B cell (primary cell): Measurements from ENCODE around the gene TK2. TPM values are rescaled to one million over a fixed set of nuclear protein-coding genes. Genes with fewer than 3 reads are reported as not detected.

Source experiments
- ATAC-seq: fragments of 200-7000 bp; cut with Tn5 transposase; one replicate; pipeline ENCODE4 v1.10.0; 2021; ENCODE audit warnings: low read depth, mild to moderate bottlenecking, moderate number of reproducible peaks, moderate library complexity
- CTCF ChIA-PET: fragments of 350-600 bp; sonication (Branson Sonifier 250); formaldehyde crosslinking; loops from one replicate; lab custom pipeline; 2021; ENCODE audit warnings: antibody characterized with exemption, inconsistent platforms; lab: Charles Lee
- POLR2A ChIA-PET: fragments of 350-600 bp; sonication (Branson Sonifier 250); formaldehyde crosslinking; loops from one replicate; lab custom pipeline; 2021; ENCODE audit warnings: antibody characterized with exemption; lab: Charles Lee
- DNase-seq: peaks from one replicate; pipeline ENCODE4 v3.0.0; 2013
- H2AFZ ChIP-seq: 2 replicates; pipeline ENCODE4 v1.6.1; 2012; ENCODE audit warnings: mild to moderate bottlenecking, low read depth, low read length; ENCODE audit not compliant: insufficient read depth, poor library complexity, severe bottlenecking
- H3K27ac ChIP-seq, 2 donors: 1 replicate in 1 of 2; 2 replicates in 1 of 2; pipeline ENCODE4 v1.5.1; 2012 to 2013; ENCODE audit warnings: low read length in 2 of 2, mild to moderate bottlenecking in 2 of 2, moderate library complexity in 1 of 2
- H3K27me3 ChIP-seq, 4 experiments: fragments of 200-600 bp in 1 of 4; sonication (generic) in 1 of 4; replicated peaks in 1 of 4; 1 replicate in 2 of 4; 2 replicates in 2 of 4; pipeline versions ENCODE4 v1.6.1 to v1.7.0; 2013 to 2016; ENCODE audit warnings: low read length in 3 of 4, mild to moderate bottlenecking in 2 of 4, mixed read lengths in 1 of 4, moderate library complexity in 1 of 4; ENCODE audit not compliant: insufficient read depth in 4 of 4, control insufficient read depth in 3 of 4; ENCODE audit errors: control extremely low read depth in 1 of 4
- H3K36me3 ChIP-seq, 2 experiments: replicated peaks in 1 of 2; 1 replicate in 1 of 2; 2 replicates in 1 of 2; pipeline versions ENCODE4 v1.6.1 to v1.7.1; 2013; ENCODE audit warnings: low read length in 1 of 2; ENCODE audit not compliant: insufficient read depth in 2 of 2, control insufficient read depth in 1 of 2; ENCODE audit errors: control extremely low read depth in 1 of 2, extremely low read depth in 1 of 2
- H3K4me1 ChIP-seq, 2 donors: fragments of 200-600 bp in 1 of 2; sonication (generic) in 1 of 2; 1 replicate in 1 of 2; 2 replicates in 1 of 2; pipeline versions ENCODE4 v1.5.1 to v1.6.1; 2013 to 2017; ENCODE audit warnings: low read length in 2 of 2; ENCODE audit not compliant: control insufficient read depth in 2 of 2, insufficient read depth in 2 of 2
- H3K4me2 ChIP-seq: replicated peaks from 2 replicates; pipeline ENCODE3; 2012; ENCODE audit warnings: mild to moderate bottlenecking, low read depth, low read length; ENCODE audit not compliant: poor library complexity, severe bottlenecking
- H3K4me3 ChIP-seq, 5 experiments: fragments of 200-600 bp in 1 of 5; sonication (generic) in 1 of 5; 1 replicate in 3 of 5; 2 replicates in 2 of 5; pipeline versions ENCODE4 v1.5.1 to v1.7.0; 2011 to 2016; ENCODE audit warnings: low read length in 4 of 5, mild to moderate bottlenecking in 4 of 5, low read depth in 2 of 5, control low read depth in 1 of 5, moderate library complexity in 1 of 5; ENCODE audit not compliant: insufficient read depth in 1 of 5; ENCODE audit errors: control extremely low read depth in 1 of 5, extremely low read depth in 1 of 5
- H3K79me2 ChIP-seq: fragments of 200-600 bp; sonication (generic); one replicate; pipeline ENCODE4 v1.6.0; 2016; ENCODE audit warnings: low read length; ENCODE audit not compliant: control insufficient read depth, insufficient read depth
- H3K9ac ChIP-seq: fragments of 200-600 bp; sonication (generic); 2 replicates; pipeline ENCODE4 v1.6.1; 2017; ENCODE audit warnings: mild to moderate bottlenecking, low read length, moderate library complexity
- H3K9me3 ChIP-seq, 3 donors: one replicate each; pipeline versions ENCODE4 v1.6.1 to v1.7.1; 2013; ENCODE audit warnings: low read length in 2 of 3; ENCODE audit not compliant: control insufficient read depth in 2 of 3, insufficient read depth in 1 of 3; ENCODE audit errors: control extremely low read depth in 1 of 3
- H4K20me1 ChIP-seq: 2 replicates; pipeline ENCODE4 v1.6.0; 2012; ENCODE audit warnings: mild to moderate bottlenecking, low read length; ENCODE audit not compliant: insufficient read depth, control insufficient read depth, poor library complexity, severe bottlenecking
- H3K27ac Mint-ChIP-seq: one replicate; pipeline ENCODE4 v1.8.0; 2021; ENCODE audit warnings: mixed read lengths
- H3K27me3 Mint-ChIP-seq: one replicate; pipeline ENCODE4 v1.8.0; 2021; ENCODE audit warnings: mixed read lengths
- H3K4me1 Mint-ChIP-seq: one replicate; pipeline ENCODE4 v1.8.0; 2021; ENCODE audit warnings: mixed read lengths
- H3K4me3 Mint-ChIP-seq: one replicate; pipeline ENCODE4 v1.8.0; 2021; ENCODE audit warnings: mixed read lengths
- H3K9me3 Mint-ChIP-seq: one replicate; pipeline ENCODE4 v1.8.0; 2022; ENCODE audit warnings: mixed read lengths; ENCODE audit not compliant: insufficient read depth
- EZH2 ChIP-seq: IDR thresholded peaks from 2 replicates; pipeline ENCODE4 v1.6.1; 2012; ENCODE audit warnings: borderline replicate concordance, low read depth, mild to moderate bottlenecking, moderate library complexity, low read length; ENCODE audit not compliant: insufficient read depth, poor library complexity, severe bottlenecking
- WGBS: methylation state at CpG from one replicate; pipeline ENCODE4 v1.1.5; 2013; ENCODE audit warnings: missing lambda C conversion rate; ENCODE audit not compliant: insufficient coverage; 5-methylcytosine and 5-hydroxymethylcytosine counted together
- intact Hi-C: fragments of 100-400 bp; cut with micrococcal nuclease; formaldehyde crosslinking; loops from one replicate; pipeline ENCODE4 v1.10.0; 2022
- polyA plus RNA-seq: library from polyadenylated mRNA; depleted of rRNA; stranded (reverse); fragments of >200 nt; gene quantifications from 2 replicates; pipeline ENCODE4 v1.2.3, GENCODE V29; 2012
- total RNA-seq, 2 donors: library from RNA; stranded (reverse); fragments of 120-200 nt in 1 of 2; gene quantifications; 1 replicate in 1 of 2; 2 replicates in 1 of 2; pipeline versions ENCODE4 v1.2.3 to v1.2.4, GENCODE V29; 2013 to 2022
- TF ChIP-seq, protein P1 (sequence below): fragments of 200-600 bp; IDR thresholded peaks from one replicate; pipeline ENCODE4 v1.8.0; 2022; ENCODE audit warnings: antibody characterized with exemption, mild to moderate bottlenecking

TK2 gene
- total and polyA plus RNA-seq, 2 donors (not counting 1 experiment from before 2014, with no cell fraction given) = 2.9 to 9.7 TPM

DNA sequence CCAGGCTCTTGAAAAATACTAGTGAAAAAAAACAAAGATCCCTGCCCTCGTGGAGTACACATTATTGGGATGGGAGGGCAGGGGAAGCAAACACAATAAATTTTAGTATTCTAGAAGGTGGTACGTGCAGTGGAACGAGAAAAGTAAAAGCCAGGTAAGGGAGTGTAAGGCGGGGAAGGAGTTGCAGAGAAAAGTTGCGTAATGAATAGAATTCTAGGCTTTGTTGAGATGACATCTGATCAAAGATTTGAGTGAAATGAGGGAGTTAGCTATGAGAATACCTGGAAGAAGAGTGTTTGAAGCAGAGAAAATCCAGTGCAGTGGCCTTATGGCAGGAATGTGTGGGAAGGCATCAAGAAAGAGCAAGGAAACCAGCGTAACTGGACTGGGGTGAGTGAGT is 4.6 kb upstream of the TK2 start:
- ChIA-PET POLR2A (no interaction called here), CTCF (interaction anchor here (1.1 to 2.4 kb wide), 4 partner anchors 29 to 53 kb away, joined by 3 to 8 read pairs (median 5); no protein-coding TSS in a partner anchor)
- no peak overlapping the region for H3K27ac Mint-ChIP-seq
- Histone ChIP-seq H3K4me3 (no peak overlapping the region), H3K27me3 (no peaks in the 10 kb centered on the region), H2AFZ (no peak overlapping the region), H3K4me2 (no peak overlapping the region), H3K9ac (no peak overlapping the region), H3K79me2 (peaks cover 48% of the 10 kb centered on the region), H4K20me1 (peaks cover 18% of the 10 kb centered on the region), H3K27ac (no peak overlapping the region), H3K36me3 (peaks cover 3 to 20% of the 10 kb centered on the region in 2 experiments), H3K9me3 (no peaks in the 10 kb centered on the region), H3K4me1 (peaks cover 33 to 41% of the 10 kb centered on the region in 2 donors)
- ATAC-seq = no peak
- DNase-seq = no peak
- no peaks in the 10 kb centered on the region for H3K27me3 Mint-ChIP-seq
- TF ChIP-seq, protein P1, sequence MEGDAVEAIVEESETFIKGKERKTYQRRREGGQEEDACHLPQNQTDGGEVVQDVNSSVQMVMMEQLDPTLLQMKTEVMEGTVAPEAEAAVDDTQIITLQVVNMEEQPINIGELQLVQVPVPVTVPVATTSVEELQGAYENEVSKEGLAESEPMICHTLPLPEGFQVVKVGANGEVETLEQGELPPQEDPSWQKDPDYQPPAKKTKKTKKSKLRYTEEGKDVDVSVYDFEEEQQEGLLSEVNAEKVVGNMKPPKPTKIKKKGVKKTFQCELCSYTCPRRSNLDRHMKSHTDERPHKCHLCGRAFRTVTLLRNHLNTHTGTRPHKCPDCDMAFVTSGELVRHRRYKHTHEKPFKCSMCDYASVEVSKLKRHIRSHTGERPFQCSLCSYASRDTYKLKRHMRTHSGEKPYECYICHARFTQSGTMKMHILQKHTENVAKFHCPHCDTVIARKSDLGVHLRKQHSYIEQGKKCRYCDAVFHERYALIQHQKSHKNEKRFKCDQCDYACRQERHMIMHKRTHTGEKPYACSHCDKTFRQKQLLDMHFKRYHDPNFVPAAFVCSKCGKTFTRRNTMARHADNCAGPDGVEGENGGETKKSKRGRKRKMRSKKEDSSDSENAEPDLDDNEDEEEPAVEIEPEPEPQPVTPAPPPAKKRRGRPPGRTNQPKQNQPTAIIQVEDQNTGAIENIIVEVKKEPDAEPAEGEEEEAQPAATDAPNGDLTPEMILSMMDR = no peak
- TF ChIP-seq EZH2 = no peak
- intact Hi-C loops = no loop called here
- no peak overlapping the region for H3K4me3 Mint-ChIP-seq
- no peaks in the 10 kb centered on the region for H3K9me3 Mint-ChIP-seq
- peaks cover 64% of the 10 kb centered on the region for H3K4me1 Mint-ChIP-seq
- 100% methylated on average over 5 of the region's 6 CpGs for WGBS

DNA sequence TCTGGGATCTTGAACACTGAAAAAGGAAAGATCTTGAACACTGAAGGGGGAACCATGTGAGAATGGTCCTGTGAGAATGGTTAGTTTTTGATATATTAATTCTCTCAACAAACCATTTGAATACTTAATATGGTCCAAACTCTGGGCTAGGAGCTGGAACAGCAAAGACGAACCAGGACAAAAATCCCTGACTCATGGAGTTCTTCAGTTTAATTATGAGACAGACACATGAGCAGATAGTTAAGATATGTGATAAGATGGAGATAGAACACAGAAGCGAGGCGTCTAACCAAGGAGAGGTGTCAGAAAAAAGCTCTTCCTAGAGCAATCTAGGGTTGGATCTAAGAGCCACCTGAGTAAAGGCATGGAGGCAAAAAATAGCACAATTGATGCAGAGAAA is 4.1 kb upstream of the TK2 start:
- WGBS = no CpG with 5 or more reads among the region's 3 CpGs
- peaks cover 68% of the 10 kb centered on the region for H3K4me1 Mint-ChIP-seq
- H3K27ac ChIP-seq = no peak overlapping the region
- peak overlapping the region; percentile 95 for H3K4me3 Mint-ChIP-seq
- H4K20me1 ChIP-seq = peaks cover 16% of the 10 kb centered on the region
- intact Hi-C loops = no loop called here
- ChIA-PET CTCF (interaction anchor here (0.9 to 2.4 kb wide), 6 partner anchors 9 to 77 kb away, joined by 3 to 11 read pairs (median 6); no protein-coding TSS in a partner anchor), POLR2A (no interaction called here)
- no peaks in the 10 kb centered on the region for H3K27me3 ChIP-seq
- H3K27me3 Mint-ChIP-seq = no peaks in the 10 kb centered on the region
- no peaks in the 10 kb centered on the region for H3K9me3 ChIP-seq
- no peaks in the 10 kb centered on the region for H3K9me3 Mint-ChIP-seq
- ATAC-seq (no peak), DNase-seq (no peak)
- peaks cover 3 to 15% of the 10 kb centered on the region in 2 experiments for H3K36me3 ChIP-seq
- H2AFZ ChIP-seq = no peak overlapping the region
- H3K27ac Mint-ChIP-seq = no peak overlapping the region
- H3K4me3 ChIP-seq = peak overlapping the region in 1 of 5 experiments; percentile 92
- no peak for TF ChIP-seq EZH2
- H3K79me2 ChIP-seq = peaks cover 47% of the 10 kb centered on the region
- H3K4me1 ChIP-seq = peaks cover 38 to 46% of the 10 kb centered on the region in 2 donors
- peak overlapping the region; percentile 83 for H3K4me2 ChIP-seq
- no peak overlapping the region for H3K9ac ChIP-seq
